Tibial nerve (tissue), 4 donors: Measurements from ENCODE around the gene ETFA. TPM values are rescaled to one million over a fixed set of nuclear protein-coding genes. Genes with fewer than 3 reads are reported as not detected.

Experiments used
- DNase-seq, 2 donors: peaks; one replicate each; pipeline ENCODE4 v3.0.0-alpha.2; 2019; ENCODE audit warnings: low spot score in 2 of 2
- H3K27ac ChIP-seq, 4 donors: fragments of 200-600 bp; sonication (generic) in 3 of 4; one replicate each; pipeline ENCODE4 v1.5.1; 2017 to 2019; ENCODE audit warnings: mild to moderate bottlenecking in 1 of 4
- H3K27me3 ChIP-seq, 2 donors: fragments of 200-600 bp; sonication (generic) in 1 of 2; one replicate each; pipeline versions ENCODE4 v1.5.1 to v1.6.0; 2017 to 2019
- H3K36me3 ChIP-seq, 3 donors: fragments of 200-600 bp; sonication (generic); one replicate each; pipeline ENCODE4 v1.5.1; 2018 to 2019
- H3K4me1 ChIP-seq, 4 donors: fragments of 200-600 bp; sonication (generic) in 3 of 4; one replicate each; pipeline ENCODE4 v1.5.1; 2017 to 2019
- H3K4me3 ChIP-seq, 4 donors: fragments of 200-600 bp; sonication (generic) in 3 of 4; one replicate each; pipeline ENCODE4 v1.5.1; 2017 to 2019; ENCODE audit warnings: mild to moderate bottlenecking in 1 of 4, moderate library complexity in 1 of 4
- H3K9me3 ChIP-seq, 4 donors: fragments of 200-600 bp; sonication (generic) in 3 of 4; one replicate each; pipeline ENCODE4 v1.5.1; 2017 to 2019
- CTCF ChIP-seq, 5 experiments: fragments of 200-600 bp in 3 of 5; fragments of 450-650 bp in 2 of 5; sonication (generic) in 3 of 5; IDR thresholded peaks; one replicate each; pipeline ENCODE4 v1.5.1; 2016 to 2019; ENCODE audit warnings: antibody characterized with exemption in 5 of 5, mild to moderate bottlenecking in 3 of 5, moderate library complexity in 2 of 5
- EP300 ChIP-seq, 2 donors: sonication (generic); formaldehyde crosslinking; IDR thresholded peaks; one replicate each; pipeline ENCODE4 v1.6.1; 2017; ENCODE audit warnings: antibody characterized with exemption in 2 of 2, mild to moderate bottlenecking in 1 of 2
- POLR2A ChIP-seq, 2 donors: fragments of 450-650 bp; IDR thresholded peaks; one replicate each; pipeline ENCODE4 v1.6.1; 2017; ENCODE audit warnings: antibody characterized with exemption in 2 of 2, mild to moderate bottlenecking in 2 of 2, moderate library complexity in 2 of 2
- WGBS, 2 donors: methylation state at CpG; one replicate each; pipeline ENCODE4 v1.1.5; 2018; 5-methylcytosine and 5-hydroxymethylcytosine counted together
- total RNA-seq, 4 donors: library from RNA; depleted of rRNA; stranded (reverse); fragments of >200 nt; gene quantifications; one replicate each; pipeline ENCODE4 v1.1.0, GENCODE V29; 2016

ETFA gene
- total RNA-seq, 4 donors from 2014 or later: 59.2 to 96.9 (median 75.5) TPM

DNA sequence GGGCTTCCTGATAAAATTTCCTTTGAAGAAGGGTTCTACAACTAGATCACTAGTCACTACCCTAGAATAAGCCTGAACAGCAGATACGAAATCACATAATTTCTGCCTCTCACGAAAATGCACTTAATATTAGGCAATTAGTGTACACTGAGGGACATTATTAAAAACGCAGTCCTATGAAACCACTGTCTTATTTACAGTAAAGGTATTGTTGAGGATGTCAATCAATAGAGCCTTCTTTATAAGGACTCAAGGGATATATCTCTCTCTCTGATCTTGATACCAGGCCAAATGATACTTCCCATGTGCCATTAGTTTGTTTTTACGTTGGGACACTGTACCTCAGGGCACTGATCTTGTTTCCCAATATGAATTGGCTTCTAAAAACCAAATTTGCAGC is 59.6 kb downstream of the ETFA start:
- Histone ChIP-seq H3K27me3 (no peaks in the 10 kb centered on the region), H3K4me1 (no peaks in the 10 kb centered on the region), H3K36me3 (peaks cover 0 to 30% (median 0%) of the 10 kb centered on the region in 3 donors), H3K4me3 (no peak overlapping the region), H3K9me3 (peaks cover 0 to 9% (median 0%) of the 10 kb centered on the region in 4 donors), H3K27ac (no peak overlapping the region)
- no peak for DNase-seq
- WGBS, 2 donors: 90% methylated on average over 4 of the region's 4 CpGs
- TF ChIP-seq CTCF (IDR thresholded peaks at IDR 0.05): no peak
- no peak for TF ChIP-seq POLR2A (IDR thresholded peaks at IDR 0.05)
- no peak for TF ChIP-seq EP300 (IDR thresholded peaks at IDR 0.05)

DNA sequence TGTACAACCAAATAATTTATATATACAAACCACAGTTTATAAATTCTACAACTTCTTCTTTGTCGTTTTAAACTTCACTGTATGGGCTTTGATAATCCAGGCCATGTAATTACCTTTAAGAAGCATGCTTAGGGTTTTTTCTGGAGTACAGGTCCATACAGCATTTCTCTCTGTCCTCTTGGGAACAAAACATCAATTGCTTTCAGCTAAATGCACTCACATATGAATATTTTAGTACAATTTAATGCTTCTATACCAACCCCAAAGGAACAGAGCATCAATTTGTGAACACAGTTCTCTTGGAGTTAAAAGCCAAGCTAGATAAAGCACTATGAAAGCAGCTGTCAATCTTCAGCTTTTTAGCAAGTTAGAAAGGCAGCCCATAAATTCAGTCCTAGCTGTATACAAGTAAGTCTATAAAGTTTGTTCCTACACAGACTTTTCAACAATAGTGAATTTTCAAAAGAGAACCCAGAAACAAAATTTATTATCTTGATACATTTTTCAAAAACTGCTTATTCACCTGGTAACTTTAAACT is 66.1 kb downstream of the ETFA start:
- Histone ChIP-seq H3K36me3 (peaks cover 0 to 26% (median 0%) of the 10 kb centered on the region in 3 donors), H3K4me1 (no peaks in the 10 kb centered on the region), H3K4me3 (no peak overlapping the region), H3K27me3 (no peaks in the 10 kb centered on the region), H3K27ac (no peak overlapping the region), H3K9me3 (no peaks in the 10 kb centered on the region)
- TF ChIP-seq POLR2A (IDR thresholded peaks at IDR 0.05) (no peak), EP300 (IDR thresholded peaks at IDR 0.05) (no peak), CTCF (IDR thresholded peaks at IDR 0.05) (no peak)
- WGBS, 2 donors: 73 to 75% methylated on average over 1 of the region's 1 CpG
- no peak for DNase-seq

DNA sequence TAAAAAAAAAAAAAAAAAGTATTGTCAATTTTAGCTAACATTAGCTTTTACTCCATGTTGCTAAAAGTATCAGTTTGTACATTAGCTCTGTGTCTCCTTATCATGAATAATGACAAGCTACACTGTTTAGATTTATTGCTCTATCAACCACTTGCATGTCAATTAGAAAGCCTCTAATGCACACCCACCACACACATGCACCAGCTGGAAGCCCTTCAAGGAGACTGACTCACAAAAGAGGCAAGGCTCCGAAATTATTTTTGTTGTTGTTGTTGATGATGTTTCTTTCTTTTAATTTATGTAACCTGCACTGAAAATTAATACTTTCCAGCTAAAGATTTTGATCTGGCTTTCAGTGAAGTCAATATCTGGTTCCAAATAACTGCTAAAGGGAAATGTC is 71.5 kb downstream of the ETFA start:
- no peak overlapping the region for H3K27ac ChIP-seq
- H3K4me3 ChIP-seq: no peak overlapping the region
- peaks cover 0 to 22% (median 0%) of the 10 kb centered on the region in 3 donors for H3K36me3 ChIP-seq
- no peaks in the 10 kb centered on the region for H3K27me3 ChIP-seq
- DNase-seq: no peak
- no peaks in the 10 kb centered on the region for H3K4me1 ChIP-seq
- 45 to 63% methylated on average over 1 of the region's 1 CpG for WGBS, 2 donors
- TF ChIP-seq POLR2A (IDR thresholded peaks at IDR 0.05): no peak
- no peak for TF ChIP-seq CTCF (IDR thresholded peaks at IDR 0.05)
- no peak for TF ChIP-seq EP300 (IDR thresholded peaks at IDR 0.05)
- H3K9me3 ChIP-seq: no peaks in the 10 kb centered on the region

- Histone ChIP-seq H3K27ac (no peak overlapping the region), H3K4me1 (no peaks in the 10 kb centered on the region), H3K4me3 (no peak overlapping the region), H3K9me3 (no peaks in the 10 kb centered on the region), H3K27me3 (no peaks in the 10 kb centered on the region), H3K36me3 (peaks cover 0 to 6% (median 0%) of the 10 kb centered on the region in 3 donors)
- WGBS, 2 donors: 46 to 53% methylated on average over 2 of the region's 2 CpGs
- TF ChIP-seq EP300 (IDR thresholded peaks at IDR 0.05) (no peak), CTCF (IDR thresholded peaks at IDR 0.05) (no peak), POLR2A (IDR thresholded peaks at IDR 0.05) (no peak)
- no peak for DNase-seq
These were observed 74.9 kb downstream of the ETFA start for GRCh38 chr15:76236350-76236749.

- Histone ChIP-seq H3K27ac (no peak overlapping the region), H3K4me1 (no peaks in the 10 kb centered on the region), H3K9me3 (no peaks in the 10 kb centered on the region), H3K36me3 (peaks cover 0 to 16% (median 7%) of the 10 kb centered on the region in 3 donors), H3K27me3 (no peaks in the 10 kb centered on the region), H3K4me3 (no peak overlapping the region)
- 77 to 81% methylated on average over 3 of the region's 3 CpGs for WGBS, 2 donors
- TF ChIP-seq POLR2A (IDR thresholded peaks at IDR 0.05) (no peak), CTCF (IDR thresholded peaks at IDR 0.05) (peak in 4 of 5 experiments; percentile 20 to 29 (median 24))
- no peak for DNase-seq
These were observed 76.0 kb downstream of the ETFA start for GRCh38 chr15:76235186-76235826.
